SIG-M5 (cell line): ENCODE results near the gene DLG2.

Source experiments
- DNase-seq: peaks from one replicate; lab custom pipeline; 2025; lab: John Stamatoyannopoulos, UW

DLG2 gene

GRCh38 chr11:83923961-83924360 lies 1703.2 kb downstream of the DLG2 start:
- no peak for DNase-seq

- DNase-seq: no peak
Observed at GRCh38 chr11:83922953-83923352, 1704.2 kb downstream of the DLG2 start.

GRCh38 chr11:83922318-83922717 lies 1704.8 kb downstream of the DLG2 start:
- no peak for DNase-seq

- DNase-seq: no peak
Observed at GRCh38 chr11:83921447-83922192, 1705.5 kb downstream of the DLG2 start.

GRCh38 chr11:83918476-83918875 lies 1708.7 kb downstream of the DLG2 start:
- DNase-seq: no peak

GRCh38 chr11:83914995-83915394 lies 1712.1 kb downstream of the DLG2 start:
- DNase-seq: no peak

GRCh38 chr11:83909579-83910534 lies 1717.3 kb downstream of the DLG2 start:
- DNase-seq: no peak

GRCh38 chr11:83908298-83908856 lies 1718.8 kb downstream of the DLG2 start:
- no peak for DNase-seq

GRCh38 chr11:83895516-83895915 lies 1731.6 kb downstream of the DLG2 start:
- DNase-seq: no peak

- no peak for DNase-seq
Observed at GRCh38 chr11:83881428-83881827, 1745.7 kb downstream of the DLG2 start.

- DNase-seq: no peak
Observed at GRCh38 chr11:83871054-83871453, 1756.1 kb downstream of the DLG2 start.

GRCh38 chr11:83866655-83867054 lies 1760.5 kb downstream of the DLG2 start:
- DNase-seq: no peak

GRCh38 chr11:83865636-83866461 lies 1761.3 kb downstream of the DLG2 start:
- DNase-seq: no peak

- DNase-seq: no peak
Observed at GRCh38 chr11:83864412-83865057, 1762.6 kb downstream of the DLG2 start.

GRCh38 chr11:83863272-83863671 lies 1763.9 kb downstream of the DLG2 start:
- DNase-seq: no peak

GRCh38 chr11:83862691-83863090 lies 1764.5 kb downstream of the DLG2 start:
- no peak for DNase-seq

- no peak for DNase-seq
Observed at GRCh38 chr11:83862033-83862432, 1765.1 kb downstream of the DLG2 start.

- no peak for DNase-seq
Observed at GRCh38 chr11:83858694-83859093, 1768.5 kb downstream of the DLG2 start.

- no peak for DNase-seq
Observed at GRCh38 chr11:83855237-83855636, 1771.9 kb downstream of the DLG2 start.

- DNase-seq: no peak
Observed at GRCh38 chr11:83852775-83853442, 1774.2 kb downstream of the DLG2 start.

- DNase-seq: no peak
Observed at GRCh38 chr11:83852012-83852411, 1775.1 kb downstream of the DLG2 start.
